ENCODE results near the gene WBP2.

The WBP2 gene

GRCh38 chr17:75828741-75829140 is 26.4 kb downstream of the WBP2 start (continued):
- no peak for TF ChIP-seq ZBTB44 (tag by site-specific recombination; IDR thresholded peaks at IDR 0.05)
- TF ChIP-seq ZNF585B (tag by site-specific recombination; IDR thresholded peaks at IDR 0.05), result no peak
- TF ChIP-seq ZSCAN23 (tag by site-specific recombination; IDR thresholded peaks at IDR 0.05), result no peak
- TF ChIP-seq ZNF280D (tag by site-specific recombination; IDR thresholded peaks at IDR 0.05), result no peak
- TF ChIP-seq ZNF423 (tag by site-specific recombination; IDR thresholded peaks at IDR 0.05), result no peak
- TF ChIP-seq ZNF645 (tag by site-specific recombination; IDR thresholded peaks at IDR 0.05), result no peak

- Histone ChIP-seq H3K27ac (ENCODE audit: extremely low read depth, low read depth, low read length) (no peak overlapping the region), H3K36me3 (ENCODE audit: control insufficient read depth in 2 of 2, insufficient read depth in 1 of 2, low read length in 2 of 2) (peaks cover 0 to 33% of the 10 kb centered on the region in 2 experiments; a peak in 2 of 3 replicates), H3K4me3 (ENCODE audit: low read depth, low read length) (no peak overlapping the region), H3K9me3 (ENCODE audit: control insufficient read depth, insufficient read depth, low read depth, low read length) (no peaks in the 10 kb centered on the region), H3K4me1 (ENCODE audit: control insufficient read depth, insufficient read depth, low read length) (no peaks in the 10 kb centered on the region)
- 0 out of 2 replicates have a peak, but pooled peaks have one; percentile 4 for TF ChIP-seq GLIS2 (tag by site-specific recombination; IDR thresholded peaks at IDR 0.05)
- TF ChIP-seq ZNF148 (tag by site-specific recombination; IDR thresholded peaks at IDR 0.05; ENCODE audit: borderline replicate concordance), result no peak
- ChIA-PET POLR2A (interaction anchor here (1.1 to 2.9 kb wide), 6 partner anchors 27 to 55 kb away, joined by 4 to 23 read pairs (median 8); partner anchors contain the start of gene WBP2), CTCF (interaction anchor here (0.7 to 4.0 kb wide), 7 partner anchors 12 to 63 kb away, joined by 3 to 25 read pairs (median 6); partner anchors contain the start of gene GALK1)
These were observed 27.1 kb downstream of the WBP2 start for GRCh38 chr17:75828076-75828400.

- H3K4me3 ChIP-seq (ENCODE audit: low read depth, low read length), result no peak overlapping the region
- ChIA-PET POLR2A (interaction anchor here (0.5 to 2.9 kb wide), 8 partner anchors 12 to 62 kb away, joined by 3 to 23 read pairs (median 6); partner anchors contain the start of gene WBP2), CTCF (interaction anchor here (0.6 to 4.0 kb wide), 17 partner anchors 9 to 227 kb away, joined by 3 to 25 read pairs (median 4); partner anchors contain the start of genes GALK1 and UNK)
- H3K9me3 ChIP-seq (ENCODE audit: control insufficient read depth, insufficient read depth, low read depth, low read length), result no peaks in the 10 kb centered on the region
- H3K27ac ChIP-seq (ENCODE audit: extremely low read depth, low read depth, low read length), result peak overlapping the region; percentile 55
- peaks cover 0 to 38% of the 10 kb centered on the region in 2 experiments; a peak in 2 of 3 replicates for H3K36me3 ChIP-seq (ENCODE audit: control insufficient read depth in 2 of 2, insufficient read depth in 1 of 2, low read length in 2 of 2)
- H3K4me1 ChIP-seq (ENCODE audit: control insufficient read depth, insufficient read depth, low read length), result no peaks in the 10 kb centered on the region
- TF ChIP-seq MEIS1 (CRISPR knock-in tag; IDR thresholded peaks at IDR 0.05; ENCODE audit: borderline replicate concordance) (no peak), ZBTB8A (tag by site-specific recombination; IDR thresholded peaks at IDR 0.05) (no peak), SETDB1 (IDR thresholded peaks at IDR 0.05; ENCODE audit: insufficient read length, low read length) (no peak), SP2 (tag by site-specific recombination; IDR thresholded peaks at IDR 0.05) (peak; percentile 35; the same call in 1 of the 2 replicates), KLF7 (tag by site-specific recombination; IDR thresholded peaks at IDR 0.05; ENCODE audit: borderline replicate concordance) (no peak), ZSCAN18 (tag by site-specific recombination; IDR thresholded peaks at IDR 0.05) (no peak), GLIS1 (tag by site-specific recombination; IDR thresholded peaks at IDR 0.05) (peak; percentile 43), ZNF530 (tag by site-specific recombination; IDR thresholded peaks at IDR 0.05; ENCODE audit: low read depth) (no peak), PATZ1 (tag by site-specific recombination; IDR thresholded peaks at IDR 0.05) (peak; percentile 62; the same call in 1 of the 2 replicates), ZNF555 (tag by site-specific recombination; conservative IDR thresholded peaks at IDR 0.05) (no peak)
These were observed 27.6 kb downstream of the WBP2 start for GRCh38 chr17:75827308-75828075.

Data from HEK293 (cell line).